G401 (cell line): ENCODE measurements around the gene PAF1. TPM values are rescaled to one million over a fixed set of nuclear protein-coding genes. Genes with fewer than 3 reads are reported as not detected.

Experiments used
- DNase-seq: peaks from one replicate; pipeline ENCODE4 v3.0.0-alpha.2; 2015; ENCODE audit warnings: low spot score
- in situ Hi-C: cut with HindIII; loops from 2 replicates; pipeline ENCODE4 v1.10.0; 2016; ENCODE audit warnings: low sequenced_read_pairs, mixed read lengths
- total RNA-seq: library from RNA; depleted of rRNA; stranded (reverse); fragments of >200 nt; shearing (Covaris generic); gene quantifications from 2 replicates; pipeline ENCODE4 v1.2.3, GENCODE V29; 2014; rRNA removed

PAF1 gene
- total RNA-seq, 1 experiment from 2014 or later = 61.7 TPM

- DNase-seq = no peak
- in situ Hi-C loops = no loop called here
Observed at GRCh38 chr19:39339674-39340073, 51.2 kb downstream of the PAF1 start.

GRCh38 chr19:39336483-39336882, 54.4 kb downstream of the PAF1 start:
- in situ Hi-C loops = no loop called here
- no peak for DNase-seq

Other genes starting within 250 kb of the PAF1 start
- gene NCCRP1, start 194.1 kb downstream of the PAF1 start, total RNA-seq = 1.7 and 4.5 TPM in 2 replicates
- not detected in 2 replicates for gene SYCN, start 186.8 kb downstream of the PAF1 start, total RNA-seq
- gene IFNL3, start 146.1 kb downstream of the PAF1 start, total RNA-seq = not detected in 2 replicates
- not detected in 2 replicates for gene IFNL4, start 142.2 kb downstream of the PAF1 start, total RNA-seq
- gene IFNL2, start 122.7 kb downstream of the PAF1 start, total RNA-seq = not detected in 2 replicates
- gene IFNL1, start 94.7 kb downstream of the PAF1 start, total RNA-seq = not detected in 2 replicates
- gene LRFN1, start 70.2 kb downstream of the PAF1 start, total RNA-seq = 2.5 and 3.2 TPM in 2 replicates
- gene GMFG, start 55.1 kb downstream of the PAF1 start, total RNA-seq = not detected in 2 replicates
- 44.2 and 64.2 TPM in 2 replicates for gene SAMD4B, start 48.7 kb downstream of the PAF1 start, total RNA-seq
- 35.9 and 71.8 TPM in 2 replicates for gene MED29, start 272 bp upstream of the PAF1 start, total RNA-seq
- gene ZFP36, start 15.7 kb upstream of the PAF1 start, total RNA-seq = 1.1 and 1.9 TPM in 2 replicates
- gene PLEKHG2, start 21.6 kb upstream of the PAF1 start, total RNA-seq = 18.3 and 21.3 TPM in 2 replicates
- 167 and 180 TPM in 2 replicates for gene RPS16, start 44.8 kb upstream of the PAF1 start, total RNA-seq
- gene SUPT5H, start 54.5 kb upstream of the PAF1 start, total RNA-seq = 84.8 and 92.4 TPM in 2 replicates
- gene TIMM50, start 89.7 kb upstream of the PAF1 start, total RNA-seq = 159 and 162 TPM in 2 replicates
- 12.4 and 15.6 TPM in 2 replicates for gene DLL3, start 107.8 kb upstream of the PAF1 start, total RNA-seq
- gene SELENOV, start 124.0 kb upstream of the PAF1 start, total RNA-seq = 4.1 and 27.2 TPM in 2 replicates
- gene EID2B, start 141.7 kb upstream of the PAF1 start, total RNA-seq = 5.3 and 15.5 TPM in 2 replicates
- 19.9 and 31.4 TPM in 2 replicates for gene EID2, start 149.1 kb upstream of the PAF1 start, total RNA-seq
- not detected in 2 replicates for gene LGALS13, start 211.4 kb upstream of the PAF1 start, total RNA-seq